IPS DF 19.7 (cell line): ENCODE measurements around the gene IMMP2L.
"Not testable (repeated sequence)": the region's sequence is repeated elsewhere in the genome, so short reads cannot be mapped to it uniquely, and the experiment has no call there.

ENCODE experiments used
- DNase-seq: peaks from one replicate; pipeline ENCODE4 v3.0.0-alpha.2; 2013; ENCODE audit warnings: low read depth, low spot score

IMMP2L gene

GRCh38 chr7:111460695-111461094, 101.6 kb downstream of the IMMP2L start:
- no peak for DNase-seq

- DNase-seq, result no peak
These were observed 102.5 kb downstream of the IMMP2L start for GRCh38 chr7:111459757-111460280.

GRCh38 chr7:111459065-111459756, 103.1 kb downstream of the IMMP2L start:
- no peak for DNase-seq

GRCh38 chr7:111450705-111451104, 111.6 kb downstream of the IMMP2L start:
- DNase-seq, result not testable (repeated sequence)

GRCh38 chr7:111447502-111447901, 114.8 kb downstream of the IMMP2L start:
- DNase-seq, result not testable (repeated sequence)

GRCh38 chr7:111439977-111440376, 122.3 kb downstream of the IMMP2L start:
- DNase-seq, result no peak

GRCh38 chr7:111438369-111439289, 123.7 kb downstream of the IMMP2L start:
- no peak for DNase-seq

- DNase-seq, result no peak
These were observed 124.6 kb downstream of the IMMP2L start for GRCh38 chr7:111437736-111438135.

- DNase-seq, result no peak
These were observed 125.7 kb downstream of the IMMP2L start for GRCh38 chr7:111436608-111437007.

GRCh38 chr7:111433426-111433825, 128.9 kb downstream of the IMMP2L start:
- no peak for DNase-seq

- DNase-seq, result no peak
These were observed 132.5 kb downstream of the IMMP2L start for GRCh38 chr7:111429781-111430180.

GRCh38 chr7:111424768-111425167, 137.5 kb downstream of the IMMP2L start:
- DNase-seq, result no peak

GRCh38 chr7:111414374-111414773, 147.9 kb downstream of the IMMP2L start:
- no peak for DNase-seq

GRCh38 chr7:111413739-111414138, 148.6 kb downstream of the IMMP2L start:
- peak; percentile 87 for DNase-seq

GRCh38 chr7:111410899-111411298, 151.4 kb downstream of the IMMP2L start:
- DNase-seq, result no peak

GRCh38 chr7:111409714-111410422, 152.4 kb downstream of the IMMP2L start:
- DNase-seq, result no peak

GRCh38 chr7:111408724-111409123, 153.6 kb downstream of the IMMP2L start:
- no peak for DNase-seq

GRCh38 chr7:111407258-111407657, 155.0 kb downstream of the IMMP2L start:
- no peak for DNase-seq

- no peak for DNase-seq
These were observed 156.7 kb downstream of the IMMP2L start for GRCh38 chr7:111405621-111406020.

- DNase-seq, result no peak
These were observed 160.8 kb downstream of the IMMP2L start for GRCh38 chr7:111401516-111401915.

GRCh38 chr7:111400088-111400487, 162.2 kb downstream of the IMMP2L start:
- no peak for DNase-seq

- no peak for DNase-seq
These were observed 167.4 kb downstream of the IMMP2L start for GRCh38 chr7:111394891-111395290.
